ENCODE results near the gene STAC3.

DNA sequence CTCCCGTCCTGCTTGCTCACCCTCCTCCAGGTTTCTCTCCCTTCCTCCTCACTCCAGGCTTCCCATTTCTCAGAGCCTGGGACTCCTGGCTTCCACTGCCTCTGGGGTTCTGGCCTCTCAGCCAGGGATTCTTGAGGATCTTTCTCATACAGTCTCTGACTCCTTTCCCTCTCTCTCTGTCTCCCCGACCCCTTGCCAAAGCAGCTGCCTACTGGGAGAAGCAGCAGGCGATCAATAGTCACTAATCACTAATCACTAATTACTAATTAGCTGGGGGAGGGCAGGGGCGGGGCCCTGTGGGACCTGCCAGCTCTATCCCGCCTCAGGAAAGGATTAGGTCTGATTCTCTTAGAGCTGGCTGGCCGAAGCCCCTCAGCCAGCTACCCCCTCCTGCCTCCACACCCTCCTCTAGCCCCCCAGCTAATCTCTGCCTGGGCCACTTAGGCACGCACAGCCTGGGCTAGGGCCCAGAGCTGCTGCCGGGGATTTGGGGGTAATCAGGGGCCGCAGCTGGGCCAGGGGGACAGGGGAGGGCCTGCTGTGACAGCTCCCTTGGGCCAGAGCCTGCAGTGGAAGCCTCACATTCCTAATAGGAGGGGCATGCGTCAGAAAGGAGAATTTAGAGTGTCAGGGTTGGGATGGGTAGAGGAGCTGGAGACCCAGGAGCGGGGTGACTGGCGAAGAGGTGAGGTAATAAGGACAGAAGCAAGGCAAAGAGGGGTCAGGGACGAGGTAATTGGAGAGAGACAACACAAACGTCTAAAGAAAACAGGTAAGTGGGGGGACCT lies 31.6 kb downstream of the STAC3 start:
- no peak for TF ChIP-seq POLR2A (IDR thresholded peaks at IDR 0.05)
- TF ChIP-seq, protein P1, sequence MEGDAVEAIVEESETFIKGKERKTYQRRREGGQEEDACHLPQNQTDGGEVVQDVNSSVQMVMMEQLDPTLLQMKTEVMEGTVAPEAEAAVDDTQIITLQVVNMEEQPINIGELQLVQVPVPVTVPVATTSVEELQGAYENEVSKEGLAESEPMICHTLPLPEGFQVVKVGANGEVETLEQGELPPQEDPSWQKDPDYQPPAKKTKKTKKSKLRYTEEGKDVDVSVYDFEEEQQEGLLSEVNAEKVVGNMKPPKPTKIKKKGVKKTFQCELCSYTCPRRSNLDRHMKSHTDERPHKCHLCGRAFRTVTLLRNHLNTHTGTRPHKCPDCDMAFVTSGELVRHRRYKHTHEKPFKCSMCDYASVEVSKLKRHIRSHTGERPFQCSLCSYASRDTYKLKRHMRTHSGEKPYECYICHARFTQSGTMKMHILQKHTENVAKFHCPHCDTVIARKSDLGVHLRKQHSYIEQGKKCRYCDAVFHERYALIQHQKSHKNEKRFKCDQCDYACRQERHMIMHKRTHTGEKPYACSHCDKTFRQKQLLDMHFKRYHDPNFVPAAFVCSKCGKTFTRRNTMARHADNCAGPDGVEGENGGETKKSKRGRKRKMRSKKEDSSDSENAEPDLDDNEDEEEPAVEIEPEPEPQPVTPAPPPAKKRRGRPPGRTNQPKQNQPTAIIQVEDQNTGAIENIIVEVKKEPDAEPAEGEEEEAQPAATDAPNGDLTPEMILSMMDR (IDR thresholded peaks at IDR 0.05): no peak

All from sigmoid colon (tissue), 3 donors.